HG03108 (cell line): ENCODE data around the gene SMKR1.
"Not testable (repeated sequence)": the region's sequence is repeated elsewhere in the genome, so short reads cannot be mapped to it uniquely, and the experiment has no call there.

ENCODE experiments used
- ATAC-seq: cut with Tn5 transposase; IDR thresholded peaks from one replicate; pipeline ENCODE4 v1.9.1; 2021; ENCODE audit warnings: moderate library complexity; ENCODE audit not compliant: unreplicated experiment

Gene SMKR1

GRCh38 chr7:129481376-129481775 lies 21.0 kb upstream of the SMKR1 start:
- not testable (repeated sequence) for ATAC-seq

GRCh38 chr7:129482781-129483180 lies 19.6 kb upstream of the SMKR1 start:
- ATAC-seq, result no peak

GRCh38 chr7:129489491-129489890 lies 12.8 kb upstream of the SMKR1 start:
- ATAC-seq, result no peak

DNA sequence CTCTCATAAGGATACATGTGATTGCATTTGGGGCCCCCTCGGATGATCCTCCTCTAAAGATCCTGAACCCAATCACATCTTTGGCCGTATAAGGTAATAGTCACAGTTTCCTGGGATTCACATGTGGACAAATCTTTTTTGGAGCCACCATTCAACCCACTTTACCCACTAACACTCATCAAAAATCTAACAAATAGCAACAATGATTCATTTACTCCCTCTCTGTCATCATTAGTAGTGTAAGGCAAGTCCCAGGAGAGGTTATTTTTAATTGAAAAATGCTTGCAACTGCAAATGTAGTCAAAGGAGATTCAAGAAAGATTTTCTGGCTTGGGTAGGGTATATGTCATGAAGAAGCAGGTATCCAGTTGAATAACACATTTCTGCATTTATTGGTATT lies 9.9 kb upstream of the SMKR1 start:
- ATAC-seq, result no peak

GRCh38 chr7:129493555-129493954 lies 8.8 kb upstream of the SMKR1 start:
- ATAC-seq, result no peak

DNA sequence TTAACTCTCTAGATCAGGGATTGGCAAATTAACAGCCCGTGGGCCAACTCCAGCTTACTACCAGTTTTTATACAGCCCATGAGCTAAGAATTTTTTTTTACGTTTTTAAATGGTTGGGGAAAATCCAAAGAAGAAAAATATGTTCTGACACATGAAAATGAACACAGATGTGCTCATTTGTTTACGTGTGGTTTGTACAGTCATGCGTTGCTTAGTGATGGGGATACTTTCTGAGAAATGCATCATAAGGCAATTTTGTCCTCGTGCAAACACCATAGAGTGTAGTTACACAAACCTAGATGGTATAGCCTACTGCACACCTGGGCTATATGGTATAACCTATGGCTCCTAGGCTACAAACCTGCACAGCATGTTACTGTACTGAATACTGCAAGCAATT lies 8.3 kb upstream of the SMKR1 start:
- ATAC-seq, result no peak

GRCh38 chr7:129495987-129496386 lies 6.3 kb upstream of the SMKR1 start:
- no peak for ATAC-seq

DNA sequence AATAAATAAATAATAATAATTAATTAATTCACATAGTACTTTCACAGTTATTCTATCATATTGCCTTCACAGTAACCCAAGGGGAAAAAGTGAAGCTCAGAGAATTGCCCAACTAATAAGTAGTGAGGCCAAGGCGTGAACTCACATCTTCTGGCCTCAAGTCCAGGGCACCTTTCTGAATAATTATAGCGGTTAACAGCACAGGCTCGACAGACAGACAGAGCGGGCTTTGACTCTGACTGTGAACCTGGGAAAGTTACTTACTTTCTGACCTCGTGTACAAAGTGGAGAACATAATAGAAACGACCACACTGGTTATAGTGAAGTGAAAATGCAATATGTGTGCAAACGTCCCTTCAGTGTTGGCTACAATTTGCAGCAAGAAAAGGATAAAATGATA lies 5.7 kb upstream of the SMKR1 start:
- ATAC-seq, result no peak

DNA sequence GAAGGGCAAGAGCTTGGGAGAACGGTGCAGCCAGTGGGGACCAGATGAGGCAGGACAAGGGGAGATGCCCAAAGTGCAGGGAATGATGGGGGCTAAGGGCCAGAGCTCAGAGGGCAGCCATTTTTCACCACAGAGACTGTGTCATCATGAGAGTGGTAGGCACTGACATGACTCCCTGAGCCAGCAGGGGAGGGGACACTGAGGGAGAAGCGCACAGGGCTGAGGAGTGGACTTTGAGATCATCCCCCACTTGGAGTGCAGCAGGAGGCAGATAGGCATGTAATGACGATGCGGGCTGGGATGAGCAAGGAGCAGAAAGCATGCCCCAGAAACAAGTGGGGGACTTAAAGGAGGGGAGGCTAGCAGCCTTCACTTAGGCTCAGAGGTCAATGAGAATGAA lies 5.2 kb upstream of the SMKR1 start:
- ATAC-seq, result no peak

GRCh38 chr7:129498021-129498420 lies 4.3 kb upstream of the SMKR1 start:
- no peak for ATAC-seq

DNA sequence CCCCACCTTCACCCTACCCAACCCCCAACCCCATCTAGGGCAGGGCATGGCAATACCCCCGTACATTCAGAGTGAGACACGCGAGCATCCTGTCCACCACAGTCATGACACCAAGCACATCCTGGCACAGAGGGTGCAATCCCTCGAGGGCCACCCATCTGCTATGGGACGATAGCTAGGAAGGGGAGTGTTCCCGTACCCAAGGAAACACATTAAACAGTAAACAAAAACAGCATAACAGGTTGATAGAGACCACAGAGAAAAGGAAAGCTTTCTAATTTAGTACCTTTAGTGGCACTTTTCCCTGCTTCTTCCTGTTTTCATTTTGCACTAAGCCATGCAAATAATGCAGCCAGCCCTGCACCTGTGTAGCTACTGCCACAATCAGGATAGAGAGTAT lies 2.3 kb upstream of the SMKR1 start:
- ATAC-seq, result peak; percentile 42

GRCh38 chr7:129502708-129503685 lies 666 bp downstream of the SMKR1 start:
- no peak for ATAC-seq

GRCh38 chr7:129503725-129504124 lies 1.4 kb downstream of the SMKR1 start:
- no peak for ATAC-seq

DNA sequence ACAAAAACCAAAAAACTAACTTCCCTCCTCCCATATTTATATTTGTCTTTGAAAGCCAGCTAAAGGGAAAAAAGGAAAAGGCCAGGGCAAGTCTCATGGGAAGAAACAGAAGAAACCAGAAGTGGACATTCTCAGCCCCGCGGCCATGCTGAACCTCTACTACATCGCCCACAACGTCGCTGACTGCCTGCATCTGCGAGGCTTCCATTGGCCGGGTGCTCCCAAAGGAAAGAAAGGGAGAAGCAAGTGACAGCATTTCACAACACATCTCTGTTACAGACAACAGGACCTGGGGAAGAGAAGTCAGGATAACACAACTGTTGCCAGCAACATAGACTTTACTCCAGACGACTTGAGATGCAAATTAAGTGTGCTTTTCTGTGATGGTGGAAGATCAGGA lies 9.9 kb downstream of the SMKR1 start:
- ATAC-seq, result no peak

- no peak for ATAC-seq
These were observed 11.2 kb downstream of the SMKR1 start for GRCh38 chr7:129513546-129513945.

DNA sequence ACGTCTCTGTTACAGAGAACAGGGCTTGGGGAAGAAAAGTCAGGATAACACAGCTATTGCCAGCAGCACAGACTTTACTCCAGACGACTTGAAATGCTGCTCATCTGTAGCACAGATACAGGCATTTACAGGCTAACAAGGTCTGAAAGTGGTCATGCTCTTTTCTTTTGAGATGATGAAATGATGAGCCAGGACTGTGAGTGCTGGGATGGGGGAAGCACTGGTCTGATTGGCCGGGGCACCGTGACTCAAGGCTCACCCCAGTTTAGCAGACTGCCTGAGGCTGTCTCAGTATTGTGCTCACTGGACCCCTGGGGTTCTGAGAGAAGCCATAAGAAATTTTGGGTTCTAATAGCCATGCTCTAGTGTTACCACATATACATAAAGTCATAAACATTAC lies 12.4 kb downstream of the SMKR1 start:
- ATAC-seq, result no peak

DNA sequence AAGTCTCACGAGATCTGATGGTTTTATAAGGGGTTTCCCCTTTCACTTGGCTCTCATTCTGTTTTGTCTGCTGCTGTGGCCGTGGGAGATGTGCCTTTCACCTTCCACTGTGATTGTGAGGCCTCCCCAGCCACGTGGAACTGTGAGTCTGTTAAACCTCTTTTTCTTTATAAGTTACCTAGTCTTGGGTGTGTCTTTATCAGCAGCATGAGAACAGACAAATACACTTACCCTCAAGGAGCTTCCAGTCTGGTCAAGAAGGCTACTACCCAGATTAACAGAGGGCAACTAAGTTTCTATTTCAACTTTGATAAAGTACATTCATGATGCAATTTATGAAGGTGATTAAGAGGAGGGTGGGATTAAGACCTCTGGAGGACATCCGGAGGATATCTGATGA lies 13.1 kb downstream of the SMKR1 start:
- no peak for ATAC-seq

- no peak for ATAC-seq
These were observed 15.6 kb downstream of the SMKR1 start for GRCh38 chr7:129517931-129518330.

- ATAC-seq, result no peak
These were observed 17.1 kb downstream of the SMKR1 start for GRCh38 chr7:129519464-129519863.

- no peak for ATAC-seq
These were observed 20.0 kb downstream of the SMKR1 start for GRCh38 chr7:129522088-129522970.

DNA sequence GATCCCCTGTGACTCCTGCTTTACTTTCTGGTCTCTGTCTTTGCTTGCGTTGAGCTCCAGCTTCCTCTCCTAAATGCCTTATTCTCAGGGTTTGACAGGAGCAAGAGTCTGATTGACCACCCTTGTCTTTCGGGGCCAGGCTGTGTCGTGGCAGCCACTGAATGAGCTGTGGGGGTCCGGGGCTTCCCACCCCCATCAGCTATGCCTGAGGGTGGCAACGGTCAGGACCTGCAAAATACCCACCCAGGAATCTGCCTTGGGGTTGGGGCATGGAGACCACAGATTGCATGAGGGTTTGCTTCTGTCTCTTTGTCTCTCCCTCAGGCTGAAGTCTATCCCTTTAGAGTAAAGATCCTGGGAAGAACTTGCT lies 20.6 kb downstream of the SMKR1 start:
- no peak for ATAC-seq

GRCh38 chr7:129523924-129524323 lies 21.6 kb downstream of the SMKR1 start:
- no peak for ATAC-seq
